Activated CD8-positive, alpha-beta T cell treated with anti-CD3 and anti-CD28 coated beads for 36 hours (primary cell): ENCODE measurements around the gene CACUL1. TPM values are rescaled to one million over a fixed set of nuclear protein-coding genes. Genes with fewer than 3 reads are reported as not detected.

Source experiments
- ATAC-seq: fragments of 200-7000 bp; cut with Tn5 transposase; one replicate; pipeline ENCODE4 v1.10.0; 2021; ENCODE audit warnings: mild to moderate bottlenecking, moderate library complexity
- CTCF ChIA-PET: fragments of 350-600 bp; sonication (Branson Sonifier 250); formaldehyde crosslinking; loops from one replicate; lab custom pipeline; 2021; ENCODE audit warnings: antibody characterized with exemption; lab: Charles Lee
- POLR2A ChIA-PET: fragments of 350-600 bp; sonication (Branson Sonifier 250); formaldehyde crosslinking; loops from one replicate; lab custom pipeline; 2021; ENCODE audit warnings: antibody characterized with exemption; lab: Charles Lee
- DNase-seq: peaks from one replicate; pipeline ENCODE4 v3.0.0-alpha.2; 2020
- H3K27ac Mint-ChIP-seq: one replicate; pipeline ENCODE4 v1.8.0; 2021; ENCODE audit warnings: mild to moderate bottlenecking, mixed read lengths
- H3K27me3 Mint-ChIP-seq: one replicate; pipeline ENCODE4 v1.8.0; 2021; ENCODE audit warnings: mixed read lengths
- H3K36me3 Mint-ChIP-seq: one replicate; pipeline ENCODE4 v1.8.0; 2021; ENCODE audit warnings: low read depth, mixed read lengths
- H3K4me1 Mint-ChIP-seq: one replicate; pipeline ENCODE4 v1.8.0; 2021; ENCODE audit warnings: low read depth, mixed read lengths
- H3K4me3 Mint-ChIP-seq: one replicate; pipeline ENCODE4 v1.8.0; 2021; ENCODE audit warnings: mild to moderate bottlenecking, moderate library complexity, mixed read lengths
- H3K9me3 Mint-ChIP-seq: one replicate; pipeline ENCODE4 v1.8.0; 2021; ENCODE audit warnings: mixed read lengths
- CTCF ChIP-seq: fragments of 200-600 bp; IDR thresholded peaks from one replicate; pipeline ENCODE4 v1.8.0; 2022; ENCODE audit warnings: antibody characterized with exemption, mild to moderate bottlenecking
- intact Hi-C: fragments of 100-400 bp; cut with micrococcal nuclease; formaldehyde crosslinking; loops from one replicate; pipeline ENCODE4 v1.10.0; 2022
- total RNA-seq, 2 experiments: library from RNA; stranded (reverse); gene quantifications; one replicate each; pipeline ENCODE4 v1.2.3, GENCODE V29; 2021

Gene CACUL1
- total RNA-seq, 2 experiments from 2014 or later, result 25.6 to 26.1 TPM

DNA sequence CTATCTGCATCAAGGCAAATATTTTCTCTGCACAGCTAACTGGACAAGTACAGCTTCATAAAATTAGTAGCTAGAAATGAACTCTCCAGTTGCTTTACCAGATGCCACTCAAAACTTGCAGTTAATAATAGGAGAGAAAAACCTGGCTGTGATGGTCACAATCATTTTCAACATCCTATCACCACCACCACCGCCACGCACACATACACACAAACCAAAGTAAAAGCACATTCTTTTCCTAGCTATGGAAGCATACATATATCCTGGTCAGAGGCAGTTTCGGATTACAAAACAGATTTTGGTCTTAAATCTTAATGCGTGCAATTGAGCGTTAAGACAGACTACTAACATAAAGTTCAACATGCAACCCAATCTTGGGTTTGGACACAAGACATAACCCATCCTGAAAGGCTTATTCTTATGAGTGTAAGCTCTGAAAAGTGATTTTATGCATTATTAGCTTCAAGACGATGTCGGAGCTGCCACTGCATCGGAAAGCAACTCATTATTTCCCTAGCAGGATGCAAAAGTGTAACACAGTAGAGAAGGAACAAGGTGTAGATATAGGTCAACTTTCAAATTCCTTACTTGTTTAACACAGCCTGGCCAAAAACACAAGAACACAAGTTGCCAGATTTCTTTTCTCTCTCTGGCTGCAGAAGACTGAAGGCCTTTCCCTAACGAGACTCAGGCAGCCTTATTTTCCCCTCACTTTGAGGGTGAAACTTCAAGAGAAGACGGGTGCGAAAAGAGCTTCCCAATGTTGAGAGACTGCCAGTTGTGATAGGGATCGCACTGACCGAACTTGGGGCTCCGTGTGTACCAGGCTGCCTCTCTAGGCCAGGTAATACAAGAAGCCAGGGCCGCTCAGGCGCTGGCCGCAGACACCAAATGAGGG is 1.2 kb downstream of the CACUL1 start:
- TF ChIP-seq CTCF, result no peak
- POLR2A ChIA-PET, result interaction anchor here (1.1 to 2.2 kb wide), 8 partner anchors 12 to 50 kb away, joined by 3 to 10 read pairs (median 5); no protein-coding TSS in a partner anchor
- Mint-ChIP-seq H3K36me3 (peaks cover 6% of the 10 kb centered on the region), H3K4me3 (peak overlapping the region; percentile 92), H3K27ac (peak overlapping the region; percentile 84), H3K4me1 (peaks cover 36% of the 10 kb centered on the region), H3K27me3 (peaks cover 6% of the 10 kb centered on the region), H3K9me3 (no peaks in the 10 kb centered on the region)
- DNase-seq (no peak), ATAC-seq (no peak)
- intact Hi-C loops, result no loop called here
- CTCF ChIA-PET, result interaction anchor here (0.8 to 2.7 kb wide), 5 partner anchors 14 to 184 kb away, joined by 3 to 16 read pairs (median 7); no protein-coding TSS in a partner anchor

- CTCF ChIA-PET, result interaction anchor here (0.7 to 2.7 kb wide), 2 partner anchors 19 to 155 kb away, joined by 3 to 16 read pairs; no protein-coding TSS in a partner anchor
- TF ChIP-seq CTCF, result no peak
- DNase-seq (no peak), ATAC-seq (no peak)
- Mint-ChIP-seq H3K27me3 (peaks cover 6% of the 10 kb centered on the region), H3K4me1 (peaks cover 47% of the 10 kb centered on the region), H3K27ac (no peak overlapping the region), H3K9me3 (no peaks in the 10 kb centered on the region), H3K36me3 (peaks cover 17% of the 10 kb centered on the region), H3K4me3 (peak overlapping the region; percentile 33)
- POLR2A ChIA-PET, result no interaction called here
- intact Hi-C loops, result no loop called here
Observed at GRCh38 chr10:118752409-118752808, 2.4 kb downstream of the CACUL1 start.

DNA sequence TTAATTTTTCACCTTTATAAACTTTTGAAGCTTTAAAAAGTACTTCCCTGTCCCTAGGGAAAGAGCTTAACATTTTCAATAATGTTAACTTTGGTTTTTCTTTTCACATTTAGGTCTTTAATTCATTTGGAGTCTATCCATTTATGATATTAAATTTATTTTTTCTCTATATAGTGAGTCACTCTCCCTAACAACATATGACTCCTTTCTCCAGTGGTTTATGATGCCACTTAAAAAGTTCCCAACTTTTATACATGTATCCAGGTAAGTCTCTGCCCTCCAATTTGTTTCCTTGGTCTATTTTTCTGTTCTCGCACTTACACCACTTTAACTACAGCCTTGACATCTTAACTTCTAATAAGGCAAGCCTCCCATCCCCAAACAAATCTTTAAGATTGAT is 3.5 kb downstream of the CACUL1 start:
- CTCF ChIA-PET, result no interaction called here
- POLR2A ChIA-PET, result interaction anchor here (1.0 to 1.2 kb wide), 2 partner anchors 15 to 16 kb away, joined by 3 read pairs; no protein-coding TSS in a partner anchor
- peaks cover 2% of the 10 kb centered on the region for H3K27me3 Mint-ChIP-seq

DNA sequence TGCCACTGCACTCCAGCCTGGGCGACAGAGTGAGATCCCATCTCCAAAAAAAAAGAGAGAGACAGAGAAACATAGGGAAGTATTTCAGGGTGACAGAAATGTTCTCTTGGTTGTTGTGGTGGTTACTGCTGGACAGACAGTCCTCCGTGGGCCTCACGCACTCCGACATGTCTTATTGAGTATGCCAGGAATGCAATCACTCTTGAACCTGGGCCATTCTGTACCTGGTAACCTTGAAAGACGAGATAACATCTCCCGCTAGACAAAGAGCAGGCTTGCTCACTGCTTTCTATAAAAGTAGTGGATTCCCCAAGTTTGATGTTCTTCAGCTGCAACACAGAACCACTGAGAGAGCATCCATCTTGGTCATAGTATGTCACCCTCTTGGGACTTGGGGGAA is 6.7 kb downstream of the CACUL1 start:
- Mint-ChIP-seq H3K9me3 (no peaks in the 10 kb centered on the region), H3K4me3 (no peak overlapping the region), H3K36me3 (peaks cover 28% of the 10 kb centered on the region), H3K27me3 (no peaks in the 10 kb centered on the region), H3K27ac (no peak overlapping the region), H3K4me1 (peaks cover 54% of the 10 kb centered on the region)
- DNase-seq (no peak), ATAC-seq (no peak)
- ChIA-PET POLR2A (no interaction called here), CTCF (no interaction called here)
- intact Hi-C loops, result no loop called here
- TF ChIP-seq CTCF, result no peak

More for the DNA sequence above, 3.5 kb downstream of the CACUL1 start:
- intact Hi-C loops, result no loop called here
- Mint-ChIP-seq H3K4me3 (no peak overlapping the region), H3K4me1 (peaks cover 53% of the 10 kb centered on the region), H3K27ac (no peak overlapping the region), H3K36me3 (peaks cover 20% of the 10 kb centered on the region), H3K9me3 (no peaks in the 10 kb centered on the region)
- DNase-seq (no peak), ATAC-seq (no peak)
- no peak for TF ChIP-seq CTCF

DNA sequence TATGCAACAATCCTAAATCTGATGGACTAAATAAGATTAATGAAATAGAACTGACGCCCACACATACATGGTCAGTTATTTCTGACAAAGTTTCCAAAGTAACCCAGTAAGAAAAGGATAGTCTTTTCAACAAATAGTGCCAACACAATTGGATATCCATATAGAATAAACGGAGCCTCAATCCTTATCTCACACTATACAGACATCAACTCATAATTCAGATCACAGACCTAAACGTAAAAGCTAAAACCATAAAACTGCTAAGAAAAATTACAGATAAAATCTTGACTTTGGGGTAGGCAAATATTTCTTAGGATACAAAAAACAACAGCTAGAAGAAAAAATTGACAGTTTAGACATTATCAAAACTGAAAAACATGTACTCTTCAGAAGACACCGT is 8.5 kb downstream of the CACUL1 start:
- no peak overlapping the region for H3K27ac Mint-ChIP-seq
- POLR2A ChIA-PET, result interaction anchor here (0.6 kb wide), 1 partner anchor 23 kb away, joined by 4 read pairs; no protein-coding TSS in a partner anchor
- DNase-seq (no peak), ATAC-seq (no peak)
- H3K4me3 Mint-ChIP-seq, result no peak overlapping the region
- H3K4me1 Mint-ChIP-seq, result peaks cover 58% of the 10 kb centered on the region
- TF ChIP-seq CTCF, result no peak
- H3K9me3 Mint-ChIP-seq, result no peaks in the 10 kb centered on the region
- CTCF ChIA-PET, result interaction anchor here (1.0 kb wide), 1 partner anchor 11 kb away, joined by 4 read pairs; no protein-coding TSS in a partner anchor
- intact Hi-C loops, result no loop called here
- no peaks in the 10 kb centered on the region for H3K27me3 Mint-ChIP-seq
- H3K36me3 Mint-ChIP-seq, result peaks cover 30% of the 10 kb centered on the region
